Caki2 (cell line): ENCODE data around the gene ELOVL2. TPM values are rescaled to one million over a fixed set of nuclear protein-coding genes. Genes with fewer than 3 reads are reported as not detected.
A peak's percentile ranks its signal among the peaks of the same experiment; 100 is the strongest.

Source experiments
- DNase-seq: peaks from one replicate; pipeline ENCODE4 v3.0.0-alpha.2; 2015; ENCODE audit warnings: low read depth
- in situ Hi-C: cut with HindIII; loops from 2 replicates; pipeline ENCODE4 v1.10.0; 2016; ENCODE audit warnings: low sequenced_read_pairs, low pct_unique_long_range_greater_than_20kb, mixed read lengths
- total RNA-seq: library from RNA; depleted of rRNA; stranded (reverse); fragments of >200 nt; shearing (Covaris generic); gene quantifications from 2 replicates; pipeline ENCODE4 v1.2.3, GENCODE V29; 2014; ENCODE audit warnings: low replicate concordance; rRNA removed

The ELOVL2 gene
- total RNA-seq, 1 experiment from 2014 or later, result 14.6 TPM

DNA sequence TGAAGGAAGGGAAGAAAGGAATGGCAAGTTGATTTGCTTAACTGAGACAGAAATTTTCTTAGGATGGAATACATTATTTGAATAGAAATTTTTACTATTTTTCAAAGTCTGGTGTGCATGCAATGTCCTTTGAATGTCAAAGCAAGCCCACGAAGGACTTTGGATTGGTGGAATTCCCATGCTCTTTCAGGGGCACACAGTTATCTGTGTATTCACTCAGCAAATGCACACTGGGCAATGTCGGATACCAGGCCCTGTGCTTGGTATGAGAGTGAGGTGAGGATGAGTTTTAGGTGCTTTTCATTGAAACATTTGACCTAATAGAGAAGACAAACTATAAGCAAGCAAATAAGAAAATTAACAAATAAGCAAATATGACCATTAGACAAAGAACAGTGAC lies 83.9 kb downstream of the ELOVL2 start:
- DNase-seq, result no peak
- in situ Hi-C loops, result no loop called here

DNA sequence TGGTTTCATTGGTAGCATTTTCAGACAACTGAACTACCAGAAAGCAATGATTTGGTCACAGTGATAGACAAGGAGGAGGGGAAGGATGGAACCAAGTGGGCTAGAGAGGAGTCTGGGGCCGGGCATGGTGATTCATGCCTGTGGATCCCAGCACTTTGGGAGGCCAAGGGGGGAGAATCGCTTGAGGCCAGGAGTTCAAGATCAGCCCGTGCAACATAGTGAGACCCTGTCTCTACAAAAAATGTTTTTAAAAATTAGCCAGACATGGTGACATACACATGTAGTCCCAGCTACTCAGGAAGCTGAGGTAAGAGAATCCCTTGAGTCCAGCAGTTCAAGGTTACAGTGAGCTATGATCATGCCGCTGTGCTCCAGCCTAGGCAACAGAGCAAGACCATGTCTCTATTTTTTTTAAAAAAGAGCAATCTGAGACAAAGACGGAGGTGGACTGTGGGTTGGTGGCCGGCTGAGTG lies 86.7 kb downstream of the ELOVL2 start:
- in situ Hi-C loops, result no loop called here

GRCh38 chr6:10956776-10957175 lies 87.3 kb downstream of the ELOVL2 start:
- DNase-seq, result no peak
- in situ Hi-C loops, result no loop called here

More for the DNA sequence above, 86.7 kb downstream of the ELOVL2 start:
- no peak for DNase-seq

GRCh38 chr6:10954590-10955010 lies 89.5 kb downstream of the ELOVL2 start:
- in situ Hi-C loops, result no loop called here
- peak; percentile 18 for DNase-seq

DNA sequence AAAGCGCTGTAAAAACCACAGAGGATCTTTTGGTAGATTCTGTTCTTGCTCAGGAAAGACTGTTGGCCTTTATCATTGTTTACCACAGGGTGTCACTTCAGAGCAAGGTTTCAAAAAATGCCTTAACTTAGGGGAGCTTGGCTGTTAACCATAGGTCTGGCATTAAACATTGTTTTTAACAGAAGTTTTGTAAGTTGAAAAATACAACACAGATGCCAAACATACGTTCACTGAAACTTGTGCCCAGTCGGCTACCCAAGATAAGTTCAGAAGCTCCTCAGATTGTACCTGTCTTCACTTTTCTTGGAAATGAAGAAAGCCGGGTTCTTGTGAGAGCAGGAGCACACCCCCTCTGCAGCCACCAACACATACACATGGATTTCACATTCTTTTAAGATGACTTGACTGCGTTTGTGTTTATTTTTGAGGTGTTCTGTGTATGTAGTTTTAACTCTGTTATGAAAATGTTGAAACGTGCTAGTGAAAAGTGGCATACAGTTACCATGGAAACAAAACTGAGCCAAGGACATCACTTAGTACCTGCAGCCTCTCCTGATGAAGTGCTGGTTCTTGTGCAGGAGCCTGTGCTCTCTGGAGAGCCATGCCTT lies 92.3 kb downstream of the ELOVL2 start:
- peak; percentile 62 for DNase-seq

DNA sequence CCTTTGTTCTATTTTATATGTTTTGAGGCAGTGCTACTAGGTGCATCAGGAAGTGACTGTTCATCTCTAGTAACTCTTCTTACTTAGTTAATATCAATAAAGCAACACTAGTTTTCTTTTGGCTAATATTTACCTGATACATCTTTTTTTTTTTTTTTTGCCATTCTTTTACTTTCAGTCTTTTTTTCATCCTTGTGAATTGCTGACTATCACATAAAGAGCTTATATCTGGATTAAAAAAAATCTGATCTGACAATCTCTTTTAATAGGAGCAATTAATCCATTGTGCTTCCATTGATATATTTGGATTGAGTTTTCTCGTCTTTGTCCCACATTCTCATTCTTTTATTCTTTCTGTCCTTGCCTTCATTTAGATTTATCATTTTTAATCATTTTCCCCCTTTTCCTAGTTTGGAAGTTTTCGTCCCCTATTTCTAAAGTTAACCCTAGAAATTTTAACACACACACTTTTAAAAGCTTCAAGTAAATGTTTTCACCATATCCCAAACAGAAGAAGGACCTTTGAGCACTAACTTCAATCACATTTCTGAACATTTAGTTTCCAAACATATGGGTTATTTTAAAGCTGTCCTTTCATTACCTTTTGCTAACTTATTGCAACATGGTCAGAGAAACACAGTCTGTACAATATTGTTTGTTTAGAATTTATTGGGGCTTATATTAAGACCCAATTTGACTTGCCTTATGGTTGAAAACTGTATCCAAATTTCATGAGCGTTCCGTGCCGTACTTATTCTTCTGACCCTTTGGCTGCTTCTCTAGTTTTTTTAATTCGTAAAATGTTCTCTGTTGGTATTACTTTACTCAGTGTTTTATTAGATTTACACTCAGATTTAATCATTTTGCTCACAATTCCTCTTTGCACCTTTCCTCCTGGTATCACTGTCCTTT lies 94.3 kb downstream of the ELOVL2 start:
- in situ Hi-C loops, result no loop called here
- DNase-seq, result no peak

More for the DNA sequence above, 92.3 kb downstream of the ELOVL2 start:
- in situ Hi-C loops, result no loop called here

GRCh38 chr6:10947966-10948365 lies 96.1 kb downstream of the ELOVL2 start:
- in situ Hi-C loops, result no loop called here
- no peak for DNase-seq

DNA sequence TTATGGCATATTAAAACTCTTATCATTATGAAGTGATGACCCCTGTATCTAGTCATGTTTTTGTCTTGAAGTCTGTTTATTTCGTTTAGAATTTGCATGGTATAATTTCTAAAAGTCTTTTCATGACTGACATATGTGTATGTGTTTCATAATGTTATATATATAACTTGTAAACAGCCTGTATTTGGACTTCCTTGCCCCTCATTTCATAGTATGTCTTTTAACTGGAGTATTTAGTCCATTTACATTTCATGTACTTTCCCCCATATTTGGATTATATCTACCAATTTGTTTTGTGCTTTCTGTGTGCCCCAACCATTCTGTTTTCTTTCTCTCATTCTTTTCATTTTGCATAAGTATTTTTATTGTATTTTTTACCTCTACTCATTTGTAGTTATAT lies 98.3 kb downstream of the ELOVL2 start:
- in situ Hi-C loops, result no loop called here
- DNase-seq, result no peak

DNA sequence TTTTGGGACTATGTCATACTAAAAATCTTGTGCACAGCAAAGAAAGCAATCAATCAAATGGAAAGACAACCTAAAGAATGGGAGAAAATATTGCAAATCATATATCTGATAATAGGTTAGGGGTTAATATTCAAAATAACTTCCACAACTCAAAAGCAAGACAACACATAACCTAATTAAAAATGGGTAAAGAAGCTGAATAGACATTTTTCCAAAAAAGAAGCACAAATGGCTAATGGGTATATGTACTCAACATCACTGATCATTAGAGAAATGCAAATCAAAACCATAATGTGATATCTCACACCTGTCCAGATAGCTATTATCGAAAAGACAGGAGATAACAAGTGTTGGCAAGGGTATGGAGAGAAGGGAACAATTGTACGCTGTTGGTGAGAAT lies 104.3 kb downstream of the ELOVL2 start:
- DNase-seq, result no peak
- in situ Hi-C loops, result no loop called here

DNA sequence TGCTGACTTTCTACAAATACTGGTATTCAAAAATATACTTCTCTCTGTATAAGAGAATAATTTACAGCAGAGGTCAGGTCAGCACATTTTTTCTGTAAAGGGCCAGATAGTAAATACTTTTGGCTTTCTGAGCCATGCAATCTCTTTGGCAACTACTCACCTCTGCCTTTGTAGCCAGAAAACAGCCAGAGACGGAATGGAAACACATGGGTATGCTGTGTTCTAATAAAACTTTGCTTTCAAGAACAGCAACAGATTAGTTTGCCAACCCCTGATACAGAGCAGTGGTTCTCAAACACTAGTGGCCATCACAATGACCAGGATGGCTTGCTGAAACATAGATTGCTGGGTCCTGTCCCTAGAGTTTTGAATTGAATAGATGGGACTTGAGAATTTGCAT lies 111.0 kb downstream of the ELOVL2 start:
- in situ Hi-C loops, result no loop called here

More for the DNA sequence above, 111.0 kb downstream of the ELOVL2 start:
- DNase-seq, result no peak

Other genes with a start within 250 kb of the ELOVL2 start
- gene MAK, start 205.8 kb downstream of the ELOVL2 start, total RNA-seq, result not detected in 2 replicates
- gene GCM2, start 162.3 kb downstream of the ELOVL2 start, total RNA-seq, result not detected in 2 replicates
- 0.37 TPM in 1 of 2 replicates, not detected in the other for gene SYCP2L, start 157.3 kb downstream of the ELOVL2 start, total RNA-seq
- 17.2 and 18.4 TPM in 2 replicates for gene SMIM13, start 49.5 kb upstream of the ELOVL2 start, total RNA-seq
- gene ERVFRD-1, start 67.4 kb upstream of the ELOVL2 start, total RNA-seq, result not detected in 2 replicates
- gene NEDD9, start 188.4 kb upstream of the ELOVL2 start, total RNA-seq, result 5.2 and 7.9 TPM in 2 replicates